Mammary epithelial cell (primary cell): ENCODE measurements around the gene MARF1.

Experiments used
- EZH2 ChIP-seq: IDR thresholded peaks from 2 replicates; pipeline ENCODE4 v1.6.1; 2012; ENCODE audit warnings: low read length, inconsistent platforms, borderline replicate concordance
- TF ChIP-seq, protein P1 (sequence below), 2 donors: IDR thresholded peaks in 1 of 2; conservative IDR thresholded peaks in 1 of 2; 2 replicates each; pipeline ENCODE4 v1.5.1; 2011 to 2012; ENCODE audit warnings: inconsistent platforms in 2 of 2, low read length in 2 of 2, mild to moderate bottlenecking in 2 of 2, control low read depth in 1 of 2, low read depth in 1 of 2; ENCODE audit not compliant: insufficient read depth in 1 of 2; ENCODE audit errors: extremely low read depth in 1 of 2

DNA sequence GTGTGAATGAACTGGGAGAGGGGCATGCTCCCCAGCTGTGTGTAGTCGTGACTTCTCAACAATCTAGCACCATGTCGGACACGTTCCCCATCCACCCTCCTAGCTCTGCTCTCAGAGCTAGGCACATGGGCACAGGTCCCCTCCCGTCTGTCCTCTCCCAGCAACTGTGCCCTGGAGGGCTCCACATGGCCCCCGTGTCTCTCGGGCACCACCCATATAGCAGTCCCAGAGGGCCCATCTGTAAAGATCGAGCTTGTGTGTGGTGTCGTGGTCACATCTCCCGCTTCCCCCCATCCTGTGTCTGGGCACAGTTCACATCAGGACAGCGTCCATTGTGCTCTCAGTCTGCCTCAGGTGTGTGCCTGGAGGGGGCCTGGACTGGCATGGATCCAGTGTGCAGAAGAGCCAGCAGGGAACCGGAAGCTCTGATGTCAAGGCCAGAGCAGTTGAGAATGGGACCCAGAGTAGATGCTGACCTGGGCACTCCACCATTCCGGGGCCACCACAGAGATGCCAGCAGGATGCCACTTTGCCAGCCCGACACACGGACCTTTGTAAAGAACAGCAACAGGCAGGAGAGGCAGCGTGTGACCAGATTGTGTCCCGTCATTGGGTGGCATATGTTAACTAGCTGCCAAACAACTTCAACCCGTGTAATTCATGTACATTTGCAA is 55.7 kb downstream of the MARF1 start:
- TF ChIP-seq, protein P1, sequence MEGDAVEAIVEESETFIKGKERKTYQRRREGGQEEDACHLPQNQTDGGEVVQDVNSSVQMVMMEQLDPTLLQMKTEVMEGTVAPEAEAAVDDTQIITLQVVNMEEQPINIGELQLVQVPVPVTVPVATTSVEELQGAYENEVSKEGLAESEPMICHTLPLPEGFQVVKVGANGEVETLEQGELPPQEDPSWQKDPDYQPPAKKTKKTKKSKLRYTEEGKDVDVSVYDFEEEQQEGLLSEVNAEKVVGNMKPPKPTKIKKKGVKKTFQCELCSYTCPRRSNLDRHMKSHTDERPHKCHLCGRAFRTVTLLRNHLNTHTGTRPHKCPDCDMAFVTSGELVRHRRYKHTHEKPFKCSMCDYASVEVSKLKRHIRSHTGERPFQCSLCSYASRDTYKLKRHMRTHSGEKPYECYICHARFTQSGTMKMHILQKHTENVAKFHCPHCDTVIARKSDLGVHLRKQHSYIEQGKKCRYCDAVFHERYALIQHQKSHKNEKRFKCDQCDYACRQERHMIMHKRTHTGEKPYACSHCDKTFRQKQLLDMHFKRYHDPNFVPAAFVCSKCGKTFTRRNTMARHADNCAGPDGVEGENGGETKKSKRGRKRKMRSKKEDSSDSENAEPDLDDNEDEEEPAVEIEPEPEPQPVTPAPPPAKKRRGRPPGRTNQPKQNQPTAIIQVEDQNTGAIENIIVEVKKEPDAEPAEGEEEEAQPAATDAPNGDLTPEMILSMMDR (conservative IDR thresholded peaks at IDR 0.05 in 1 of 2, IDR thresholded peaks at IDR 0.05 in 1 of 2; ENCODE audit: extremely low read depth in 1 of 2, insufficient read depth in 1 of 2, low read depth in 1 of 2, low read length in 2 of 2): no peak
- TF ChIP-seq EZH2: no peak
